Left cardiac atrium (tissue), 4 donors: ENCODE measurements around the gene R3HCC1L. TPM values are rescaled to one million over a fixed set of nuclear protein-coding genes. Genes with fewer than 3 reads are reported as not detected.

Source experiments
- ATAC-seq, 2 donors: fragments of 200-7000 bp; cut with Tn5 transposase; one replicate each; pipeline ENCODE4 v1.9.1; 2020; ENCODE audit warnings: mild to moderate bottlenecking in 2 of 2, moderate library complexity in 2 of 2
- DNase-seq: peaks from one replicate; pipeline ENCODE4 v3.0.0-alpha.2; 2020
- intact Hi-C, 2 donors: fragments of 100-400 bp; cut with DNase I; formaldehyde crosslinking; loops; one replicate each; pipeline versions ENCODE4 v1.14.1 to v1.15.1; 2022 to 2023
- total RNA-seq, 2 donors: library from RNA; stranded (reverse); fragmentation: NEBNext Ultra II Directional; extraction: Animal tissue kit (Norgen Biotek cat#: 25700); gene quantifications; one replicate each; pipeline ENCODE4 v1.2.1, GENCODE V29; 2021
- donor health status: DM: no; HTN: yes; CAD: no.
- donor health status: DM: no; HTN: yes; CAD: no; lungs with severe emphysema.
- donor health status: DM: yes; HTN: yes; CAD: no.
- donor health status: Dilated cardiomyopathy.

R3HCC1L gene
- total RNA-seq, 2 donors from 2014 or later: 6.4 to 6.6 TPM

- DNase-seq: no peak
- intact Hi-C loops: loop anchor here in 1 of 2 donors (10.0 kb wide), 1 partner anchor 56 kb away; no protein-coding TSS in a partner anchor
- ATAC-seq: no peak
Measured at GRCh38 chr10:98249134-98249533, 114.7 kb downstream of the R3HCC1L start.

- intact Hi-C loops: loop anchor here in 1 of 2 donors (10.0 kb wide), 1 partner anchor 53 kb away; no protein-coding TSS in a partner anchor
- DNase-seq (no peak), ATAC-seq (no peak)
Measured at GRCh38 chr10:98251399-98251798, 116.9 kb downstream of the R3HCC1L start.

GRCh38 chr10:98252464-98252863, 118.0 kb downstream of the R3HCC1L start:
- DNase-seq (no peak), ATAC-seq (no peak)
- intact Hi-C loops: loop anchor here in 1 of 2 donors (10.0 kb wide), 1 partner anchor 52 kb away; no protein-coding TSS in a partner anchor

- intact Hi-C loops: loop anchor here in 1 of 2 donors (10.0 kb wide), 1 partner anchor 51 kb away; no protein-coding TSS in a partner anchor
- ATAC-seq (no peak), DNase-seq (no peak)
Measured at GRCh38 chr10:98253499-98253898, 119.0 kb downstream of the R3HCC1L start.

- ATAC-seq: no peak
- DNase-seq: no peak
- intact Hi-C loops: loop anchor here in 1 of 2 donors (10.0 kb wide), 1 partner anchor 50 kb away; no protein-coding TSS in a partner anchor
Measured at GRCh38 chr10:98254234-98254974, 119.9 kb downstream of the R3HCC1L start.

- DNase-seq: no peak
- no peak for ATAC-seq
- intact Hi-C loops: loop anchor here in 1 of 2 donors (10.0 kb wide), 1 partner anchor 49 kb away; no protein-coding TSS in a partner anchor
Measured at GRCh38 chr10:98255146-98255877, 120.9 kb downstream of the R3HCC1L start.

- no peak for DNase-seq
- no peak for ATAC-seq
- intact Hi-C loops: loop anchor here in 1 of 2 donors (10.0 kb wide), 1 partner anchor 48 kb away; no protein-coding TSS in a partner anchor
Measured at GRCh38 chr10:98256692-98257091, 122.2 kb downstream of the R3HCC1L start.

GRCh38 chr10:98257198-98257597, 122.7 kb downstream of the R3HCC1L start:
- intact Hi-C loops: loop anchor here in 1 of 2 donors (10.0 kb wide), 1 partner anchor 48 kb away; no protein-coding TSS in a partner anchor
- DNase-seq (no peak), ATAC-seq (no peak)

GRCh38 chr10:98257961-98258360, 123.5 kb downstream of the R3HCC1L start:
- DNase-seq: no peak
- ATAC-seq: no peak
- intact Hi-C loops: loop anchor here in 1 of 2 donors (10.0 kb wide), 1 partner anchor 47 kb away; no protein-coding TSS in a partner anchor

- ATAC-seq: no peak
Measured at GRCh38 chr10:98258683-98259454, 124.4 kb downstream of the R3HCC1L start.

GRCh38 chr10:98259606-98260315, 125.3 kb downstream of the R3HCC1L start:
- DNase-seq: no peak
- intact Hi-C loops: loop anchor here (10.0 kb wide), 2 partner anchors 45 to 155 kb away; partner anchors contain the start of gene PYROXD2 (in 1 of the 2)
- ATAC-seq: no peak

More at GRCh38 chr10:98258683-98259454, 124.4 kb downstream of the R3HCC1L start:
- DNase-seq: no peak
- intact Hi-C loops: loop anchor here in 1 of 2 donors (10.0 kb wide), 1 partner anchor 46 kb away; no protein-coding TSS in a partner anchor

- intact Hi-C loops: loop anchor here in 1 of 2 donors (10.0 kb wide), 1 partner anchor 154 kb away; the partner anchor contains the start of gene PYROXD2
- DNase-seq (no peak), ATAC-seq (no peak)
Measured at GRCh38 chr10:98260350-98260749, 125.9 kb downstream of the R3HCC1L start.

- intact Hi-C loops: loop anchor here in 1 of 2 donors (10.0 kb wide), 1 partner anchor 154 kb away; the partner anchor contains the start of gene PYROXD2
- DNase-seq: no peak
- ATAC-seq: no peak
Measured at GRCh38 chr10:98260752-98261151, 126.3 kb downstream of the R3HCC1L start.

- ATAC-seq (no peak), DNase-seq (no peak)
- intact Hi-C loops: loop anchor here in 1 of 2 donors (1.0 to 10.0 kb wide), 2 partner anchors 49 to 153 kb away; partner anchors contain the start of gene PYROXD2
Measured at GRCh38 chr10:98261436-98262277, 127.2 kb downstream of the R3HCC1L start.

GRCh38 chr10:98262571-98262970, 128.1 kb downstream of the R3HCC1L start:
- peak; percentile 64 to 69 for ATAC-seq
- intact Hi-C loops: loop anchor here in 1 of 2 donors (1.0 to 10.0 kb wide), 2 partner anchors 48 to 152 kb away; partner anchors contain the start of gene PYROXD2
- no peak for DNase-seq

- no peak for ATAC-seq
- intact Hi-C loops: loop anchor here in 1 of 2 donors (10.0 kb wide), 1 partner anchor 152 kb away; the partner anchor contains the start of gene PYROXD2
- DNase-seq: no peak
Measured at GRCh38 chr10:98263088-98263487, 128.6 kb downstream of the R3HCC1L start.
